GM20000 (cell line): ENCODE results near the gene GRAMD4.

Source experiments
- DNase-seq: peaks from one replicate; pipeline ENCODE4 v3.0.0; 2012; ENCODE audit warnings: low spot score
- TF ChIP-seq, protein P1 (sequence below): IDR thresholded peaks from 2 replicates; pipeline ENCODE4 v1.5.1; 2012; ENCODE audit warnings: mild to moderate bottlenecking, control low read depth; ENCODE audit errors: extremely low read depth, missing control alignments

The GRAMD4 gene

DNA sequence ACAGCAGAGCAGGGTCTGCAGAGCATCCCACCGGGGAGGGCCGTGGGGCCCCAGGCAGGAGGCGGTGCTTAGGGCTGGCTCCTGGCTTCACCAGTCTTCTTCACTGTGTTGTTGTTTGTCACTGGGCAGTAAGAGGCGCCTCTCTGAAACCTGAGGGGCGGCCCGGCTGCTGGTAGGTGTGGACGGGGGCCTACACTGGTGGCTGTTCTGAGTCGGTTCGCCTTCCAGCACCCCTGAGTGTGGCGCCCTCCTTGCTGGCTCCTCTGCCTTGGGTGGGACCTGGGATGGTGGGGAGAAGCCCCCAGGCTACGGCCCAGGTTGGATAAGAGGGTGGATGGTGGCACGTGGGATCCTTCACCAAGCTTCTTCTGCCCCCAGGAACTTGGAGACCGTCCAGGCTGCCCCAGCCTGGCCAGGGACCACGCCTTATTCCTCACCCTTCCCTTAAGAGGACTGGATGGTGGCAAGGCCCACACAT, 10.4 kb upstream of the GRAMD4 start:
- TF ChIP-seq, protein P1, sequence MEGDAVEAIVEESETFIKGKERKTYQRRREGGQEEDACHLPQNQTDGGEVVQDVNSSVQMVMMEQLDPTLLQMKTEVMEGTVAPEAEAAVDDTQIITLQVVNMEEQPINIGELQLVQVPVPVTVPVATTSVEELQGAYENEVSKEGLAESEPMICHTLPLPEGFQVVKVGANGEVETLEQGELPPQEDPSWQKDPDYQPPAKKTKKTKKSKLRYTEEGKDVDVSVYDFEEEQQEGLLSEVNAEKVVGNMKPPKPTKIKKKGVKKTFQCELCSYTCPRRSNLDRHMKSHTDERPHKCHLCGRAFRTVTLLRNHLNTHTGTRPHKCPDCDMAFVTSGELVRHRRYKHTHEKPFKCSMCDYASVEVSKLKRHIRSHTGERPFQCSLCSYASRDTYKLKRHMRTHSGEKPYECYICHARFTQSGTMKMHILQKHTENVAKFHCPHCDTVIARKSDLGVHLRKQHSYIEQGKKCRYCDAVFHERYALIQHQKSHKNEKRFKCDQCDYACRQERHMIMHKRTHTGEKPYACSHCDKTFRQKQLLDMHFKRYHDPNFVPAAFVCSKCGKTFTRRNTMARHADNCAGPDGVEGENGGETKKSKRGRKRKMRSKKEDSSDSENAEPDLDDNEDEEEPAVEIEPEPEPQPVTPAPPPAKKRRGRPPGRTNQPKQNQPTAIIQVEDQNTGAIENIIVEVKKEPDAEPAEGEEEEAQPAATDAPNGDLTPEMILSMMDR: no peak
- no peak for DNase-seq

DNA sequence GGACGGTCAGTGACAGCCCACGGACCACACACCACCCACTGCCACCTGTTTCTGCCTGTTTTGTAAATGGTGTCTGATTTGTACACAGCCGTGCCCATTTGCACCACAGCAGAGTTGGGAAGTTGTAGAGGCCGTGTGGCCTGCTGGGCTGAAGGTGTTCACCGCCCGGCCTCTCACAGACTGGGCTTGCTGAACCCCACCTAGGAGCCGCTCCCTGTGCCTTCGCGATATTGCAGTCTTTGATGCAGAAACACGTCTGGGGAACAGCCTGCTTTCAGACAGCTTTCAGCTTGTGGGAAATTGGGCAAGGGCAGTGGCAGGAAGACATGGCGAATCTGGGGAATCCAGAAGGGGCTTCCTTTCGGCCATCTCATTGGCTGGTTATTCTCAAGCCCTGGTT, 9.8 kb upstream of the GRAMD4 start:
- no peak for DNase-seq
- TF ChIP-seq, protein P1: no peak

DNA sequence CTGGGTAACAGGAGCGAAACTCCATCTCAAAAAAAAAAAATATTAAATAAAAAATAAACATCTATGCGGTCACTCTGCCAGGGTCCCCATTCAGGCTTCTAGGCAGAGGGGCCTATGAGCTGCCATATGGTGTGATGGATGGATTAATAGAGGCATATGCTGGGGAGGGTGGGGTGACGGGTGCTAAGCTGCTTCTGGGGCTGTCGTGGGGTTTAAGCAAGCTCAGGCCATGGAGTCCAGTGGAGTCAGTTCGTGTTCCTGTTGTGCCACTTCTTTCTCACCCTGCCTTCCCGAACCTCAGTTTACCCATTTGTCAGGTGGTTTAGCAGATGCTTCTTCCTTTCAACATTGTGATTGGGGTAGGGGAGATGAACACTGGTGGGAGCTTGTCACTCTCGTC, 9.0 kb upstream of the GRAMD4 start:
- DNase-seq: no peak
- TF ChIP-seq, protein P1: no peak

DNA sequence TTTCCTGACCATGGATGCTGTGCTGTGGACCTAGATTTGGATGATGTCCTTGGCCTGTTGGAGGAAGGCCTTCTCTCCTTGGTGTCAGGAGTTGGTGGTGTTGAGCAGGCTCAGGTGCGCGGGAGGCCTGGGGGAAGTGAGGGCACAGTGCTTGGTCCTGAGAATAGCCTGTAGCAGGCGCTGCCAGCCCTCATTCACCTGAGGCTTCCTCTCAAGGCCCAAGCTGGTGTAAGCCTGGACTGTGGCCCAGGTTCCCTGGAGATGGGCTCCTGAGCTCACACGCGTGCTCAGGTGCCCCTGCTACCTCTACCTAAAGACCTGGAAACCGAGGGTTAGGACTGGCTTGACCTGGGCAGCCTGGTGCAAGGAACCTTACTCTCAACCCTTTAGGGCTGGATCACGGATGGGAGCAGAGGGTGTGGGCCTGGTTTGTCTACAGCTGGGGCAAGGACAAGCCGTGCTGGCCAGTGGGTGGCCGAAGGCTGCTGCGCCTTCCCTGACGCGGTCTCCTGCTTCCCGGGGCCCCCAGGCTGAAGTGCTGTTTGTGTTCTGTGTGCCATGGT, 7.8 kb upstream of the GRAMD4 start:
- TF ChIP-seq, protein P1: no peak

DNA sequence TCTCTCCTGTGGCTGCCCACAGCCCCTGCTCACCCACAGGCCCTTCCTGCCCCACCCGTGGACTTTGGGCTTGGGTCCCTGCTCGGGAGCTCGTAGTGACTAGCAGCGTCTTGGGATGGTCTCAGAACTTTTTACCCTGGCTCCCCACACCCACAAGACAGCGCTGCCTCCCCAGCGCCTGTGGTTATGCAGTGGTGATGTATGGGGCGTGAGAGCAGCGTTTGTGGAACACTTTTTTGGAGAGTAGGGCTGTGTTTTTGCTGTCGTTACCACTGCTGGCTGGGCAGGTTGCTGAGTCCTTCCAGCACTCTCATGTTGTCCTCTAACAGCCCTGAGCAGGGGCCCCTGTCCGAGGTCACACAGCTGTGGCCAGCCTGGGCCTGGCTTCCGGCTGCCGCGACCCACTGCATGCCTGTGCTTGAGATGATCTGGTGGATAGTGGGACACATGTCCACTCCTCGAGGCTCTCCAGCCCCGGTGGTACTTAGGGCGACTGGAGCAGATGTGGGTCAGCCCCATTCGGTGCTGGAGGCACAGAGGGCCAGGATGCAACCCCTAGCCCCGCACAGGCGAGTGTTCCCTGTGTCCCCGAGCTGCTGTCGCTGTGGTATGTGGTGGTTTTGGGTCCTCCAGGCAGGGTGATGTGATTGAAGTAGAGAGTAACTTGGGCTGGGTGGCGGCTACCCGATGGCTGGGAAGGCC, 7.1 kb upstream of the GRAMD4 start:
- DNase-seq: no peak
- TF ChIP-seq, protein P1: no peak

More for the DNA sequence above, 7.8 kb upstream of the GRAMD4 start:
- no peak for DNase-seq

DNA sequence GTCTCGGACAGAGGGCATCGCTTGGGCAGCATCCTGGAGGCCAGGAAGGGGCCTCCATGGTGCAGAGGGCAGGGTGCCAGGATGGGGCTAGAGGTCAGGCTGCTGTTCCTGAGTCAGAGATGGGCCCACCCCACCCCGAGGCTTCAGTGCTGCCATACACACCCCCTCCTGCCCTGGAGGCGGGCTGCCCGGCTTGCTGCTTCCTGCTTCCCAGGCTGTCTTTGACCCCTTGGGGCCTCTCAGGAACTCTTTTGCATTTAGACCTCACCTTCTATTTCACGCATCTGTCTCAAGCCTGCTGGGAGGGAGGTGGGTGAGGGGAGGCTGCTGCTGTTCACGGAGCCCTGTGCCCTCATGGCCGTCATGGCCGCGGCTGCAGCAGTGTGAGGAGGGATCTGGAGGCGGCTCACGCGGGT, 6.6 kb upstream of the GRAMD4 start:
- no peak for DNase-seq
- TF ChIP-seq, protein P1: no peak
